ENCODE data around the gene MT1M. TPM values are rescaled to one million over a fixed set of nuclear protein-coding genes. Genes with fewer than 3 reads are reported as not detected.

The MT1M gene
- total RNA-seq, 1 experiment from 2014 or later: not detected

DNA sequence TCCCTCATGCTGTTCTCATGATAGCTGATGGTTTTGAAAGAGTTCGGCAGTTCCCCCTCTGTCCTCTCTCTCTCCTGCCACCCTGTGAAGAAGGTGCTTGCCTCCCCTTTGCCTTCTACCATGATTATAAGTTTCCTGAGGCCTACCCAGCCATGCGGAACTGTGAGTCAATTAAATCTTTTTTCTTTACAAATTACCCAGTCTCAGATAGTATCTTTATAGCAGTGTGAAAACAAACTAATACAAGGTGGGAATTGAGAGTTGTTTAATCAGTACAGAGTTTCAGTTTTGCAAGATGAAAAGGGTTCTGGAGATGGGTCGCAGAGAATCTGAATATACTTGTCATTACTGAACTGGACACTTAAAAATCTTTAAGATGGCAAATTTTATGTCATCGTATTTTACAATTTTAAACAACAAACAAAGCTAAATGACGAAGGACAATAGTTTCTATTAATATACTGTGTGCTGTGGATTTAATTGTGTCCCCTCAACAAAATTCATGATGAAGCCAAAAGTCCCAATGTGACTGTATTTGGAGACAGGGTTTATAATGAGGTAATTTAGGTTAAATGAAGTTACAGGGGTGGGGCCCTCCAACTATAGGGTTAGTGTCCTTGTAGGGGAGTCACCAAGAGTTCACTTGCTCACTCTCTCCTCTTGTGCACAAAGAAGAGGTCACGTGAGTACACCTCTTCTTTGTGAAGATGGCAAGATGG is 38.7 kb upstream of the MT1M start:
- no peak overlapping the region for H3K4me2 ChIP-seq (ENCODE audit: low read depth, low read length, poor library complexity, severe bottlenecking)
- peaks cover 21% of the 10 kb centered on the region for H3K4me1 ChIP-seq (ENCODE audit: low read length)
- no peaks in the 10 kb centered on the region for H3K36me3 ChIP-seq (ENCODE audit: insufficient read depth, low read length)
- H4K20me1 ChIP-seq (ENCODE audit: insufficient read depth, low read depth, low read length): no peaks in the 10 kb centered on the region
- no peak overlapping the region for H2AFZ ChIP-seq (ENCODE audit: low read length)
- no peak overlapping the region for H3K9ac ChIP-seq (ENCODE audit: low read length)
- no peak for DNase-seq
- no peaks in the 10 kb centered on the region for H3K9me2 ChIP-seq (replicated peaks; ENCODE audit: insufficient read depth, low read length)
- no peak overlapping the region for H3K4me3 ChIP-seq (ENCODE audit: low read length)
- H3K79me2 ChIP-seq (ENCODE audit: low read length): no peaks in the 10 kb centered on the region
- no peak overlapping the region for H3K27ac ChIP-seq (ENCODE audit: low read length)
- H3K27me3 ChIP-seq (ENCODE audit: low read length): no peaks in the 10 kb centered on the region
- no peaks in the 10 kb centered on the region for H3K9me3 ChIP-seq (ENCODE audit: low read length)

DNA sequence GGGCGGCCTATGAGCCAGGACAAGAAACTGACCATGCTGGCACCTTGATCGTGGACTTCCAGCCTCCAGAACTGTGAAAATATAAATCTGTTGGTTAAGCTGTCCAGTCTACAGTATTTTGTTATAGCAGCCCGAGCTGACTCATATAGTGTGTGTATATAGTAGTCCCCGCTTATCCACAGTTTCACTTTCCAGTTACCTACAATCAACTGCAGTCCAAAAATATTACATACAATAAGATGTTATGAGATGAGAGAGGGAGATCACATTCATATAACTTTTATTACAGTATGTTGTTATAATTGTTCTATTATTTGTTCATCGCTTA is 38.2 kb upstream of the MT1M start:
- H3K9ac ChIP-seq (ENCODE audit: low read length): no peak overlapping the region
- H3K4me3 ChIP-seq (ENCODE audit: low read length): no peak overlapping the region
- H3K36me3 ChIP-seq (ENCODE audit: insufficient read depth, low read length): no peaks in the 10 kb centered on the region
- H3K79me2 ChIP-seq (ENCODE audit: low read length): no peaks in the 10 kb centered on the region
- H2AFZ ChIP-seq (ENCODE audit: low read length): no peak overlapping the region
- H3K9me2 ChIP-seq (replicated peaks; ENCODE audit: insufficient read depth, low read length): no peaks in the 10 kb centered on the region
- no peaks in the 10 kb centered on the region for H4K20me1 ChIP-seq (ENCODE audit: insufficient read depth, low read depth, low read length)
- peaks cover 21% of the 10 kb centered on the region for H3K4me1 ChIP-seq (ENCODE audit: low read length)
- DNase-seq: no peak
- no peaks in the 10 kb centered on the region for H3K27me3 ChIP-seq (ENCODE audit: low read length)
- no peak overlapping the region for H3K4me2 ChIP-seq (ENCODE audit: low read depth, low read length, poor library complexity, severe bottlenecking)
- H3K9me3 ChIP-seq (ENCODE audit: low read length): no peaks in the 10 kb centered on the region
- H3K27ac ChIP-seq (ENCODE audit: low read length): no peak overlapping the region

DNA sequence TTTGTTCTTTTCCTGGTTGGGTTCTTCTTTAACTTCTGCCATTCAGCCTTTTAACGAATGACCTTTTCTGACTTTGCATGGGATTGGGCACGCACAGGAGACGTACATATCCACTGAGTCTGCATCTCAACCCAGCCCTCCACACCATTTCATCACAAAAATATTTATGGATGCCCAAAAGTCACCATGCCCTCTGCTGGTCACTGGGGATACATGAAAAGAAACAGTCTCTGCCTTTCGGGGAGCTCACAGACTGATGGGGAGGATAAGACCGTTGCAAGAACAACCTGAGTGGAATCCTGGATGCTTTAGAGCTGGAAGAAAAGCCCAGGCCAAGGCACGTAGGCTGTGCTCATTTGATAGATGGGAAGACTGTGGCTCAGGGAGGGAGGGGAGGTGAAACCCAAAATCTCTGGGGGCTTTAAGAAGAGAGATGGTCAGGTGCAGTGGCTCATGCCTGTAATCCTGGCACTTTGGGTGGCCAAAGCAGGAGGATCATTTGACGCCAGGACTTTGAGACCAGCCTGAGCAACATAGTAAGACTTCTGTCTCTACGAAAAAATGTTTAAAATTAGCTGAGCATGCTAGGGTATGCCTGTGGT is 32.0 kb upstream of the MT1M start:
- Histone ChIP-seq H3K27me3 (ENCODE audit: low read length) (no peaks in the 10 kb centered on the region), H3K36me3 (ENCODE audit: insufficient read depth, low read length) (no peaks in the 10 kb centered on the region), H4K20me1 (ENCODE audit: insufficient read depth, low read depth, low read length) (no peaks in the 10 kb centered on the region), H3K9ac (ENCODE audit: low read length) (no peak overlapping the region), H3K4me2 (ENCODE audit: low read depth, low read length, poor library complexity, severe bottlenecking) (no peak overlapping the region), H3K27ac (ENCODE audit: low read length) (no peak overlapping the region), H3K79me2 (ENCODE audit: low read length) (no peaks in the 10 kb centered on the region), H3K4me1 (ENCODE audit: low read length) (peaks cover 4% of the 10 kb centered on the region; the same call in 1 of the 2 replicates), H3K9me3 (ENCODE audit: low read length) (no peaks in the 10 kb centered on the region), H3K9me2 (replicated peaks; ENCODE audit: insufficient read depth, low read length) (no peaks in the 10 kb centered on the region), H3K4me3 (ENCODE audit: low read length) (no peak overlapping the region), H2AFZ (ENCODE audit: low read length) (no peak overlapping the region)
- peak; percentile 82 for DNase-seq

DNA sequence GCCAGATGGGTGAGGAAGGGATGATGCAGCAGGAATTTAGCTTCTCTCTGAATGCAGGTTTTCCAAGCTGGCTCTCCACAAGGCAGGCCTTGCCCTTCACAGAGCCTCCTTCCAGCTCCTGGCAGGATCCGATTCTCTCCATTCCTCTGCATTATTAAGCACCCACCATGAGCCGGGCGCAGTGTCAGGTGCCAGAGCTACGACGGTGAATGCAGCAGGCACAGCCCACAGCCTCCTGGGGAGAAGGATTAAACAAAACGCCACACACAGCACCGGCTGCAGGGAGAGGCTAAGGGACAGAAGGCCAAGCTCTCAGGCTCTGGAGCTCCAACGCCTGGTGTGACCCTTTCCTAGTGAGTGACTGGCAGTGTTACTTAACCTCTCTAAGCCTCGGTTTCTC is 31.1 kb upstream of the MT1M start:
- no peak overlapping the region for H3K9ac ChIP-seq (ENCODE audit: low read length)
- H3K4me1 ChIP-seq (ENCODE audit: low read length): peaks cover 4% of the 10 kb centered on the region; the same call in 1 of the 2 replicates
- H3K9me2 ChIP-seq (replicated peaks; ENCODE audit: insufficient read depth, low read length): no peaks in the 10 kb centered on the region
- no peaks in the 10 kb centered on the region for H3K27me3 ChIP-seq (ENCODE audit: low read length)
- H3K4me2 ChIP-seq (ENCODE audit: low read depth, low read length, poor library complexity, severe bottlenecking): no peak overlapping the region
- H3K27ac ChIP-seq (ENCODE audit: low read length): no peak overlapping the region
- H3K9me3 ChIP-seq (ENCODE audit: low read length): no peaks in the 10 kb centered on the region
- DNase-seq: no peak
- H4K20me1 ChIP-seq (ENCODE audit: insufficient read depth, low read depth, low read length): no peaks in the 10 kb centered on the region
- no peaks in the 10 kb centered on the region for H3K36me3 ChIP-seq (ENCODE audit: insufficient read depth, low read length)
- H3K79me2 ChIP-seq (ENCODE audit: low read length): no peaks in the 10 kb centered on the region
- H3K4me3 ChIP-seq (ENCODE audit: low read length): no peak overlapping the region
- H2AFZ ChIP-seq (ENCODE audit: low read length): no peak overlapping the region

DNA sequence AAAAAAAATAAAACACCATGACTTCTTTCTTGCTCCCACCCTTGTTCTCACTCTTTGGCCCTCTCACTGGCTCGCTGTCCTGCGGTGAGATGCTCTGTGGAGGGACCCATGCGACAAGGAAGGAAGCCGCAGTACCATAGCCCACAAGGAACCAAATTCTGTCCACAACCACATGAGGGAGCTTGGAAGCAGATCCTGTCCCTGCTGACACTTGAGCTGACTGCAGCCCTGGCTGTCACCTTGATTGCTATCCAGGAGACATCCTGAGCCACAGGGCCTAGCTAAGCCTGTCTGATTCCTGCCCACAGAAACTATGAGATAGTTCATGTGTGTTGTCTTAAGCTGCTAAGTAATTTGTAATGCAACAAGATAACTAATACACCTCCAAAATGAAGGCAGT is 28.9 kb upstream of the MT1M start:
- Histone ChIP-seq H3K4me2 (ENCODE audit: low read depth, low read length, poor library complexity, severe bottlenecking) (no peak overlapping the region), H3K9ac (ENCODE audit: low read length) (no peak overlapping the region), H3K4me1 (ENCODE audit: low read length) (peaks cover 6% of the 10 kb centered on the region), H3K4me3 (ENCODE audit: low read length) (no peak overlapping the region), H3K27me3 (ENCODE audit: low read length) (no peaks in the 10 kb centered on the region), H3K9me3 (ENCODE audit: low read length) (no peaks in the 10 kb centered on the region), H4K20me1 (ENCODE audit: insufficient read depth, low read depth, low read length) (no peaks in the 10 kb centered on the region), H2AFZ (ENCODE audit: low read length) (no peak overlapping the region), H3K27ac (ENCODE audit: low read length) (no peak overlapping the region), H3K9me2 (replicated peaks; ENCODE audit: insufficient read depth, low read length) (no peaks in the 10 kb centered on the region), H3K36me3 (ENCODE audit: insufficient read depth, low read length) (no peaks in the 10 kb centered on the region), H3K79me2 (ENCODE audit: low read length) (no peaks in the 10 kb centered on the region)
- DNase-seq: no peak

DNA sequence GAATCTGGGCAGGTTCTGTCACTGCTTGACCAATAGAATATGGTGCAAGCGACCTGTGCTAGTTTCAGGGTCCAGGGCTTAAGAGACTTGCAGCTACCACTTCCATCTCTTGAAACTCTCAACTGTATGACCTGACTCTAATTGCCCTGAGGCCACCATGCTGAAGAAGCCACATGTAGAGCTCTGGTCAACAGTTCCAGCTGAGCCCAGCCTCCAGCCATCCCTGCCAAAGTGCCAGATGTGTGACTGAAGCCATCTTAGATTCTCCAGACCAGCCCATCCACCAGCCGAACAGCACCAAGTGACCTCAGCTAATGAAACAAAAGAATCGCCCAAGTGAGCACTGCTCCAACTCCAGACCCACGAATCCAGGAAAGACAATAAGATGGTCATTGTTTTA is 27.5 kb upstream of the MT1M start:
- Histone ChIP-seq H3K36me3 (ENCODE audit: insufficient read depth, low read length) (no peaks in the 10 kb centered on the region), H2AFZ (ENCODE audit: low read length) (no peak overlapping the region), H3K4me1 (ENCODE audit: low read length) (peaks cover 16% of the 10 kb centered on the region), H3K4me2 (ENCODE audit: low read depth, low read length, poor library complexity, severe bottlenecking) (no peak overlapping the region), H4K20me1 (ENCODE audit: insufficient read depth, low read depth, low read length) (no peaks in the 10 kb centered on the region), H3K9ac (ENCODE audit: low read length) (no peak overlapping the region), H3K9me3 (ENCODE audit: low read length) (no peaks in the 10 kb centered on the region), H3K79me2 (ENCODE audit: low read length) (no peaks in the 10 kb centered on the region), H3K9me2 (replicated peaks; ENCODE audit: insufficient read depth, low read length) (no peaks in the 10 kb centered on the region), H3K27me3 (ENCODE audit: low read length) (no peaks in the 10 kb centered on the region), H3K4me3 (ENCODE audit: low read length) (no peak overlapping the region), H3K27ac (ENCODE audit: low read length) (no peak overlapping the region)
- DNase-seq: no peak

DNA sequence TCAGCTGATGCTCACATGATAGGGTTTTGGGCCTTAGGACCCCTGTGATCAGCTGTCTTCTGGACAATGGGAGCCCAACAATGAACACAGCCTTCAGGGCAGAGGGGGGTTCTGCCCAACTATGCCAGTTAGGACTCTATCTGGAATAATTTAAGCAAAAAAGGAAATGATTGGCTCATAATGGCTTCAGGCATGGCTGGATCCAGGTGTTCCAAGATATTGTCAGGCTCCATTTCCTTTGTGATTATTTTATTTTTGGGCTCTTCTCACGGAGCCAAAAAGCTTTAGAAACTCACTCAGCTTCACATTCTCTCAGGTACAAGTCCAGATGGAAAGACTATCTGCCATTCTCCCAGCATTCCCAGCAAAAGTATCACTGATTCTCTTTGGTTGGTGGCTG is 27.0 kb upstream of the MT1M start:
- H4K20me1 ChIP-seq (ENCODE audit: insufficient read depth, low read depth, low read length): no peaks in the 10 kb centered on the region
- H3K9me2 ChIP-seq (replicated peaks; ENCODE audit: insufficient read depth, low read length): no peaks in the 10 kb centered on the region
- no peak overlapping the region for H3K9ac ChIP-seq (ENCODE audit: low read length)
- no peak overlapping the region for H2AFZ ChIP-seq (ENCODE audit: low read length)
- H3K4me3 ChIP-seq (ENCODE audit: low read length): no peak overlapping the region
- H3K27me3 ChIP-seq (ENCODE audit: low read length): no peaks in the 10 kb centered on the region
- H3K27ac ChIP-seq (ENCODE audit: low read length): no peak overlapping the region
- H3K36me3 ChIP-seq (ENCODE audit: insufficient read depth, low read length): no peaks in the 10 kb centered on the region
- H3K4me1 ChIP-seq (ENCODE audit: low read length): peaks cover 21% of the 10 kb centered on the region
- H3K79me2 ChIP-seq (ENCODE audit: low read length): no peaks in the 10 kb centered on the region
- no peaks in the 10 kb centered on the region for H3K9me3 ChIP-seq (ENCODE audit: low read length)
- DNase-seq: no peak
- no peak overlapping the region for H3K4me2 ChIP-seq (ENCODE audit: low read depth, low read length, poor library complexity, severe bottlenecking)

DNA sequence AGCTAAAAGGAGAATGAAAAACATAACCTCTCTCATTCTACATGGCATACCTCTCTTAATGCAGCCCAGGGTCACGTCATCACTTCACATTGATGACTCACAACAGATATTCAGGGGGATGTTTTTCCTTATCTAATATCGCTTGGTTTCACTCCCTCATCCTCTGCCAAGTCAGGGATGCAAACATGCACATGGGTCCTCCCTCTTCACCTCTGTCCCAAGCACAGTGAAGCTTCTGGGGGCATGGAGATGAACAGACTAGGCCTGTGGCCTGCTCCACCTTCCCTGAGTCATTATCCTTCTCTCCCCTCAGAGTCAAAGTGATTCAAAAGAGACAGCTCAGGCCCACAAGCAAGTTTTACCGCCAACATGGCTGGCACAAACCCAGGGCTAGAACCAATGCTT is 26.4 kb upstream of the MT1M start:
- Histone ChIP-seq H3K9me2 (replicated peaks; ENCODE audit: insufficient read depth, low read length) (no peaks in the 10 kb centered on the region), H3K4me2 (ENCODE audit: low read depth, low read length, poor library complexity, severe bottlenecking) (no peak overlapping the region), H4K20me1 (ENCODE audit: insufficient read depth, low read depth, low read length) (no peaks in the 10 kb centered on the region), H3K4me1 (ENCODE audit: low read length) (peaks cover 27% of the 10 kb centered on the region), H3K9ac (ENCODE audit: low read length) (no peak overlapping the region), H3K9me3 (ENCODE audit: low read length) (no peaks in the 10 kb centered on the region), H2AFZ (ENCODE audit: low read length) (no peak overlapping the region), H3K4me3 (ENCODE audit: low read length) (no peak overlapping the region), H3K27ac (ENCODE audit: low read length) (no peak overlapping the region), H3K79me2 (ENCODE audit: low read length) (no peaks in the 10 kb centered on the region), H3K27me3 (ENCODE audit: low read length) (no peaks in the 10 kb centered on the region), H3K36me3 (ENCODE audit: insufficient read depth, low read length) (no peaks in the 10 kb centered on the region)
- DNase-seq: no peak
